HG02852 (cell line): ENCODE results near the gene UBE2O.

ENCODE experiments used
- ATAC-seq: cut with Tn5 transposase; IDR thresholded peaks from one replicate; pipeline ENCODE4 v1.9.1; 2021; ENCODE audit warnings: mild to moderate bottlenecking, moderate library complexity; ENCODE audit not compliant: unreplicated experiment

Gene UBE2O

GRCh38 chr17:76419576-76420260 lies 33.2 kb downstream of the UBE2O start:
- ATAC-seq: no peak

GRCh38 chr17:76417499-76418143 lies 35.3 kb downstream of the UBE2O start:
- no peak for ATAC-seq

- ATAC-seq: no peak
Observed at GRCh38 chr17:76416899-76417298, 36.1 kb downstream of the UBE2O start.

GRCh38 chr17:76416457-76416856 lies 36.5 kb downstream of the UBE2O start:
- no peak for ATAC-seq

DNA sequence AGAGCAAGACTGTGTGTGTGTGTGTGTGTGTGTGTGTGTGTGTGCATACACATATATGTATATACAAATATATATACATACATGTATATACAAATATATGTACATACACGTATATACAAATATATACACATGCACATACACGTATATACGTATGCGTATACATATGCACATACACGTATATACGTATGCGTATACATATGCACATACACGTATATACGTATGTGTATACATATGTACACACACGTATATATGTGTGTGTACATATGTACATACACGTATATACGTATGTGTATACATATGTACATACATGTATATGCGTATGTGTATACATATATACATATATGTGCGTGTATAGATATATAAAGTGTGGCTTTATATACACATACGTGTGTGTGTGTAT lies 37.2 kb downstream of the UBE2O start:
- no peak for ATAC-seq

DNA sequence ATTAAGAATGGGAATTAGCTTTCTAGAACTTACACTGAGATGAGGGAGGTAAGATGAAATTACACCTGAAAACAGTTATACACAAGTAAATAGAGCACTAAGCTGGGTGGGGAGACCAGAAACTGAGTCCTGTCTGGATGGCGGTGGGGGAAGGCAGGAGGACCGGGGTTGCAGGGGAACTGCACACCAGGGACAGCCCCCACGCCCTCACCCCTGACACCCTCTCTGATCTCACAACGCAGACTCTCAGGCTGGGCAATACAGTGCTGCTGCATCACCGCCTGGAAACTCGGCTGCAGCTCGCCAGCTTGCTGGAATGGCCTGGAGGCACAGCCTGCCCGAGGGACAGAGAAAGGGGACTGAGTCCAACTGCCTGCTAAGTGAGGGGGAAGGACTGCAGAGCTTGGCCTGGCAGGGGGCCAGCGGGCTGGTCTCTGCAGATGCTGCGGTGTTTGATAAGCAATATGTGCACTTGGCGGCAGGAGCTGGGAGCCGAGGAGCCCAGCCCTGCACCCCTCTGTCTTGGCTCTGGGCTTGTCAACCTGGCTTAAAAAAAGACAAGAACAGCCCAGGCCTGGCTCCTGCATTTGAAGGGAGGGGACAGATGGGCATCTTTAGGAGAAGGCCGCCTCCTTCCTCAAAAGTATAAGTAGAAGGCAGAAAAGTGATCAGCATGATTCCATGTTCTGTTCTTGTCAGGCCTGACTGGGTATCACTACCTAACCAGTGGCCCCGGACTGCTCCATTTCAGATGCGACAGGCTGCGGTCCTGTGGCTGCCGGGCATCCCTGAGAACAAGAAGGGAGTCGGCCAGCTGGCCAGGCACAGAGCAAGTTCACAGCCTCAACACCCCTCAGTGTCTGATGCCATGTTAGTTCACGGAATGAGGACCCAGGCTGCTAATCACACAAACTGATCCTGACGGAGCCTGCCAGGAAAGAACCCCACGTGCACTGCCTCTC lies 38.3 kb downstream of the UBE2O start:
- ATAC-seq: no peak

- no peak for ATAC-seq
Observed at GRCh38 chr17:76411247-76411646, 41.7 kb downstream of the UBE2O start.

DNA sequence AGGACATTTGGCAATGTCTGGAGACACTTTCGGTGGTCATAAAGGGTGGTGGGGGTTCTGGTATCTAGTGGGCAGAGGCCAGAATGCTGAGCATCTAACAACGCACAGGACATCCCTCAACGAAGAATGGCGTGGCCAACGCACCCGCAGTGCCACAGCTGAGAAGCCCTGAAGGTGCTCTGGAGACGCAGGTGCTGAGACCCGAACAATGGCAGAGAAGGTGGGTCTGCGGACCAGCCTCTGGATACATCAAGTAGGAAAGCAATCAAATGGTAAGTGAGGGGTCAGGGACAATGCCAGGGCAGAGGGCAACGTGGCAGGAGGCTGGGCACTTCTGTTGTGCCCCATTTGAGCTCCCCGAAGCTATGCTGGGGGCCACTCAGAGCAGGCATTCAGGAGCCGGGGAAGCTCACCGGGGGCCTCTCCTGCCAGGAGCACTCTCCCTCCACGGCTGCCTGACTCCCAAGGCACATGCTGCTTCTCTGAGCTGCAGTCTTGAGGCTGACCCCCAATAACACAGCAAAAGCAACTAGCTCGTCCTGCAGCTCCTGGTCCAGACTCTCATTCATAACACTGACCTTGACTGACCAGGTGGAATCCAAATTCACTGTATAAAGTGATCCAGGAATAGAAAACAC lies 42.5 kb downstream of the UBE2O start:
- ATAC-seq: no peak

- ATAC-seq: no peak
Observed at GRCh38 chr17:76408037-76408849, 44.7 kb downstream of the UBE2O start.

DNA sequence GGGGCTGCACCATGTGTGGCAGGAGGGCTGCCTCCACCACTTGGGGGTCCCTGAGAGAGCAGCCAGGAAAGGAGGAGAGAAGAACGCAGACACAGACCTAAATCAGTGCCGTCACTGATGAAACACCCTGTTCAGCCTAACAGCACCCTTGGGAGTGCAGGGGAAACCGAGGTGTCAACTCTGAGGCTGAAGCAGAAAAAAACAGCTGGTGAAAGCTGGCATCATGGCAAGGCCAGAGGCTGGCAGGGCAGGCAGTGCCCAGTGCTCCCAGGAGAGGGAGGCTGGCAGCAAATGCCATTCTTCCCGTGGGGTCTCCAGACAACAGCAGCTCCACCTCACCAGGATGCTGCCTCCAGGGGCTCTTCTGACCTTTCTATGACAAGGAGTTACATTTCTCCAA lies 45.4 kb downstream of the UBE2O start:
- ATAC-seq: no peak

- no peak for ATAC-seq
Observed at GRCh38 chr17:76405967-76406647, 46.8 kb downstream of the UBE2O start.

- no peak for ATAC-seq
Observed at GRCh38 chr17:76405607-76405966, 47.4 kb downstream of the UBE2O start.

- no peak for ATAC-seq
Observed at GRCh38 chr17:76404976-76405563, 47.9 kb downstream of the UBE2O start.

- no peak for ATAC-seq
Observed at GRCh38 chr17:76404256-76404655, 48.7 kb downstream of the UBE2O start.

GRCh38 chr17:76402711-76403110 lies 50.2 kb downstream of the UBE2O start:
- ATAC-seq: no peak

GRCh38 chr17:76399175-76400172 lies 53.5 kb downstream of the UBE2O start:
- no peak for ATAC-seq

DNA sequence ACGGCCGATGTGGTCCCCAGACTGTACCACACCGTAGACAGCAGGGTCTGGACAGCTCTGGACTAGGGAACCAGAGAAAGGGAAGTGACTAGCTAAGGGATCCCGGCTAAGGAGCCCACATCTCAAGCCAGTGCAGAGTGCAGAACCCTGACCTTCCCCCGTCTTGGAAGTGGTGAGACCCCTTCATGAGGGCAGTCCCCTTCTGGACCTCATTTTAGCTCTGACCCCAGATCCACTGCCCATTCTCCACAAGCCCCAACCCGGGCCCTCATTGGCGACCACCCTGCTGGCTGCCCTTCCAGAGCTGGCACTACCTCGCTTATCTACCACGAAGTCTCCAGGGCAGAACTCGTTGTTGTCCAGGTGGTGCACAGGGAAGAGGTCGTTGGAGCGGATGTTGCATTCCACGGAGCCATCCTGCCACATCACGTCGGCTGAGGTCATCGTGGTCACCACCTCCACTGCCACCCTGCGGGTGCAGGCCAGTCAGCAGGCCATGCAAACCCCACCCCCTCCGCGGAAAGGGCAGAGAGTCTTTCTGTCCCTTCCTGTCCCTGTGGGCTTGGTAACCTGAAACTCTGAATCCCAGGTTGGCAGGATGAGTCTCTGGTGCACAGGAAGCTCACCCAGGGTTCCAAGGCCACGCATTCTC lies 54.3 kb downstream of the UBE2O start:
- ATAC-seq: no peak
